Spleen (tissue), 11 donors: ENCODE data around the gene STARD3NL. TPM values are rescaled to one million over a fixed set of nuclear protein-coding genes. Genes with fewer than 3 reads are reported as not detected.
A peak's percentile ranks its signal among the peaks of the same experiment; 100 is the strongest.

Source experiments
- DNase-seq: peaks from one replicate; pipeline ENCODE4 v3.0.0-alpha.2; 2020
- H3K27ac ChIP-seq, 8 donors: fragments of 200-600 bp; sonication (generic) in 7 of 8; 1 replicate in 4 of 8; 2 replicates in 4 of 8; pipeline versions ENCODE4 v1.5.0 to v1.8.0; 2016 to 2021; ENCODE audit warnings: inconsistent platforms in 4 of 8, mild to moderate bottlenecking in 4 of 8, moderate library complexity in 1 of 8
- H3K27me3 ChIP-seq, 7 donors: fragments of 200-600 bp; sonication (generic) in 6 of 7; replicated peaks in 1 of 7; 1 replicate in 4 of 7; 2 replicates in 3 of 7; pipeline versions ENCODE4 v1.5.0 to v1.8.0; 2016 to 2021; ENCODE audit warnings: inconsistent platforms in 3 of 7, mild to moderate bottlenecking in 1 of 7
- H3K36me3 ChIP-seq, 6 donors: fragments of 200-600 bp; sonication (generic) in 5 of 6; 1 replicate in 4 of 6; 2 replicates in 2 of 6; pipeline versions ENCODE4 v1.5.0 to v1.8.0; 2016 to 2021; ENCODE audit warnings: inconsistent platforms in 2 of 6
- H3K4me1 ChIP-seq, 6 donors: fragments of 200-600 bp; sonication (generic) in 5 of 6; 1 replicate in 3 of 6; 2 replicates in 3 of 6; pipeline versions ENCODE4 v1.5.0 to v1.8.0; 2016 to 2021; ENCODE audit warnings: inconsistent platforms in 3 of 6
- H3K4me3 ChIP-seq, 8 donors: fragments of 200-600 bp; sonication (generic) in 7 of 8; 1 replicate in 4 of 8; 2 replicates in 4 of 8; pipeline versions ENCODE4 v1.5.0 to v1.8.0; 2016 to 2021; ENCODE audit warnings: inconsistent platforms in 4 of 8, mild to moderate bottlenecking in 4 of 8, moderate library complexity in 2 of 8
- H3K9me3 ChIP-seq, 8 donors: fragments of 200-600 bp; sonication (generic) in 7 of 8; 1 replicate in 4 of 8; 2 replicates in 4 of 8; pipeline versions ENCODE4 v1.5.0 to v1.8.0; 2016 to 2021; ENCODE audit warnings: inconsistent platforms in 4 of 8
- POLR2A ChIP-seq, 3 donors: fragments of 450-650 bp; IDR thresholded peaks; one replicate each; pipeline ENCODE4 v1.5.1; 2017; ENCODE audit warnings: antibody characterized with exemption in 3 of 3, mild to moderate bottlenecking in 1 of 3
- POLR2AphosphoS5 ChIP-seq, 3 donors: sonication (generic); formaldehyde crosslinking; IDR thresholded peaks; one replicate each; pipeline ENCODE4 v1.5.1; 2017; ENCODE audit warnings: antibody characterized with exemption in 3 of 3
- WGBS, 5 donors: extraction: QIAGEN DNeasy Blood & Tissue Kit in 3 of 5; methylation state at CpG; one replicate each; pipeline versions ENCODE4 v1.1.5 to v1.1.7; 2013 to 2018; 5-methylcytosine and 5-hydroxymethylcytosine counted together
- intact Hi-C: fragments of 100-400 bp; cut with DNase I; formaldehyde crosslinking; loops from one replicate; pipeline ENCODE4 v1.15.0; 2023; ENCODE audit warnings: low total_unique reads
- polyA plus RNA-seq, 3 donors: library from polyadenylated mRNA; stranded (reverse); fragments of 200-250 nt; gene quantifications; one replicate each; pipeline ENCODE4 v1.2.1, GENCODE V29; 2013
- total RNA-seq, 7 donors: library from RNA; depleted of rRNA in 3 of 7; stranded (reverse); fragments of >200 nt in 3 of 7; fragmentation: NEBNext Ultra II Directional in 4 of 7; extraction: Animal tissue kit (Norgen Biotek cat#: 25700) in 4 of 7; gene quantifications; one replicate each; pipeline versions ENCODE4 v1.1.0 to v1.2.1, GENCODE V29; 2016 to 2021
- TF ChIP-seq, protein P1 (sequence below), 11 experiments: fragments of 200-600 bp in 7 of 11; fragments of 450-650 bp in 4 of 11; sonication (generic) in 4 of 11; IDR thresholded peaks in 8 of 11; conservative IDR thresholded peaks in 3 of 11; 1 replicate in 7 of 11; 2 replicates in 4 of 11; pipeline versions ENCODE4 v1.4.0 to v1.8.0; 2016 to 2021; ENCODE audit warnings: antibody characterized with exemption in 11 of 11, inconsistent platforms in 4 of 11, mild to moderate bottlenecking in 1 of 11
- donor health status: healthy with polysubstance abuse.
- donor health status: DM: no; HTN: no; CAD: no; lungs with moderate emphysema.
- donor health status: DM: no; HTN: no; CAD: no.
- donor health status: Bipolar disorder and iron deficiency.
- donor health status: healthy.
- donor health status: DM: no; HTN: no; CAD: no.
- donor health status: DM: yes; HTN: yes; CAD: no.

STARD3NL gene
- total and polyA plus RNA-seq, 10 donors, result 19.8 to 50.2 (median 36.7) TPM

GRCh38 chr7:38224392-38224791 lies 46.3 kb downstream of the STARD3NL start:
- Histone ChIP-seq H3K9me3 (no peaks in the 10 kb centered on the region), H3K27me3 (no peaks in the 10 kb centered on the region), H3K36me3 (peaks cover 0 to 85% (median 33%) of the 10 kb centered on the region in 6 donors), H3K27ac (peak overlapping the region in 4 of 8 donors; percentile 18 to 79 (median 57)), H3K4me3 (no peak overlapping the region), H3K4me1 (peaks cover 8 to 71% (median 14%) of the 10 kb centered on the region in 6 donors)
- intact Hi-C loops, result no loop called here
- DNase-seq, result no peak
- 72 to 86% (median 79%) methylated on average over 5 of the region's 5 CpGs for WGBS, 5 donors
- TF ChIP-seq POLR2A (IDR thresholded peaks at IDR 0.05), result no peak
- TF ChIP-seq, protein P1, sequence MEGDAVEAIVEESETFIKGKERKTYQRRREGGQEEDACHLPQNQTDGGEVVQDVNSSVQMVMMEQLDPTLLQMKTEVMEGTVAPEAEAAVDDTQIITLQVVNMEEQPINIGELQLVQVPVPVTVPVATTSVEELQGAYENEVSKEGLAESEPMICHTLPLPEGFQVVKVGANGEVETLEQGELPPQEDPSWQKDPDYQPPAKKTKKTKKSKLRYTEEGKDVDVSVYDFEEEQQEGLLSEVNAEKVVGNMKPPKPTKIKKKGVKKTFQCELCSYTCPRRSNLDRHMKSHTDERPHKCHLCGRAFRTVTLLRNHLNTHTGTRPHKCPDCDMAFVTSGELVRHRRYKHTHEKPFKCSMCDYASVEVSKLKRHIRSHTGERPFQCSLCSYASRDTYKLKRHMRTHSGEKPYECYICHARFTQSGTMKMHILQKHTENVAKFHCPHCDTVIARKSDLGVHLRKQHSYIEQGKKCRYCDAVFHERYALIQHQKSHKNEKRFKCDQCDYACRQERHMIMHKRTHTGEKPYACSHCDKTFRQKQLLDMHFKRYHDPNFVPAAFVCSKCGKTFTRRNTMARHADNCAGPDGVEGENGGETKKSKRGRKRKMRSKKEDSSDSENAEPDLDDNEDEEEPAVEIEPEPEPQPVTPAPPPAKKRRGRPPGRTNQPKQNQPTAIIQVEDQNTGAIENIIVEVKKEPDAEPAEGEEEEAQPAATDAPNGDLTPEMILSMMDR (IDR thresholded peaks at IDR 0.05 in 8 of 11, conservative IDR thresholded peaks at IDR 0.05 in 3 of 11), result no peak
- no peak for TF ChIP-seq POLR2AphosphoS5 (IDR thresholded peaks at IDR 0.05)

- H3K4me3 ChIP-seq, result no peak overlapping the region
- peak overlapping the region in 4 of 8 donors; percentile 23 to 82 (median 75) for H3K27ac ChIP-seq
- DNase-seq, result no peak
- peaks cover 0 to 66% (median 25%) of the 10 kb centered on the region in 6 donors for H3K36me3 ChIP-seq
- H3K9me3 ChIP-seq, result no peaks in the 10 kb centered on the region
- intact Hi-C loops, result no loop called here
- H3K27me3 ChIP-seq, result no peaks in the 10 kb centered on the region
- peaks cover 0 to 77% (median 22%) of the 10 kb centered on the region in 6 donors for H3K4me1 ChIP-seq
- 83 to 86% (median 86%) methylated on average over 6 of the region's 6 CpGs for WGBS, 5 donors
- no peak for TF ChIP-seq POLR2AphosphoS5 (IDR thresholded peaks at IDR 0.05)
- TF ChIP-seq, protein P1 (IDR thresholded peaks at IDR 0.05 in 8 of 11, conservative IDR thresholded peaks at IDR 0.05 in 3 of 11), result no peak
- TF ChIP-seq POLR2A (IDR thresholded peaks at IDR 0.05), result no peak
Measured at GRCh38 chr7:38229386-38229785, 51.3 kb downstream of the STARD3NL start.

DNA sequence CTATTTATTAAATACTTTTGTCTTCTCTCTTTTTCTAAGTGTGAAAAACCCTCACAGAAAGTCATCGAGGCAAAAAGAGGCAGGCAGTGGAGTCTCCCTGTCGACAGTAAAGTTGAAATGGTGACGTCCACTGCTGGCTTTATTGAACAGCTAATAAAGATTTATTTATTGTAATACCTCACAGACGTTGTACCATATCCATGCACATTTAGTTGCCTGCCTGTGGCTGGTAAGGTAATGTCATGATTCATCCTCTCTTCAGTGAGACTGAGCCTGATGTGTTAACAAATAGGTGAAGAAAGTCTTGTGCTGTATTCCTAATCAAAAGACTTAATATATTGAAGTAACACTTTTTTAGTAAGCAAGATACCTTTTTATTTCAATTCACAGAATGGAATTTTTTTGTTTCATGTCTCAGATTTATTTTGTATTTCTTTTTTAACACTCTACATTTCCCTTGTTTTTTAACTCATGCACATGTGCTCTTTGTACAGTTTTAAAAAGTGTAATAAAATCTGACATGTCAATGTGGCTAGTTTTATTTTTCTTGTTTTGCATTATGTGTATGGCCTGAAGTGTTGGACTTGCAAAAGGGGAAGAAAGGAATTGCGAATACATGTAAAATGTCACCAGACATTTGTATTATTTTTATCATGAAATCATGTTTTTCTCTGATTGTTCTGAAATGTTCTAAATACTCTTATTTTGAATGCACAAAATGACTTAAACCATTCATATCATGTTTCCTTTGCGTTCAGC lies 52.0 kb downstream of the STARD3NL start:
- intact Hi-C loops, result no loop called here
- no peak for DNase-seq
- Histone ChIP-seq H3K4me1 (peaks cover 0 to 80% (median 27%) of the 10 kb centered on the region in 6 donors), H3K27ac (peak overlapping the region in 4 of 8 donors; percentile 5 to 82 (median 75)), H3K27me3 (no peaks in the 10 kb centered on the region), H3K4me3 (no peak overlapping the region), H3K36me3 (peaks cover 0 to 61% (median 25%) of the 10 kb centered on the region in 6 donors), H3K9me3 (no peaks in the 10 kb centered on the region)
- WGBS, 5 donors, result 79 to 87% (median 84%) methylated on average over 6 of the region's 6 CpGs
- TF ChIP-seq POLR2AphosphoS5 (IDR thresholded peaks at IDR 0.05), result no peak
- TF ChIP-seq POLR2A (IDR thresholded peaks at IDR 0.05), result no peak
- TF ChIP-seq, protein P1 (IDR thresholded peaks at IDR 0.05 in 8 of 11, conservative IDR thresholded peaks at IDR 0.05 in 3 of 11), result no peak
